ENCODE data around the gene NME7. TPM values are rescaled to one million over a fixed set of nuclear protein-coding genes. Genes with fewer than 3 reads are reported as not detected.

NME7 gene
- total RNA-seq, 1 experiment from 2014 or later: 13.2 TPM

GRCh38 chr1:169361281-169361680, 6.3 kb downstream of the NME7 start:
- Histone ChIP-seq H4K20me1 (ENCODE audit: control insufficient read depth, insufficient read depth, insufficient read length) (no peaks in the 10 kb centered on the region), H3K4me2 (ENCODE audit: insufficient read depth, insufficient read length, low read length) (no peak overlapping the region), H3K23me2 (ENCODE audit: insufficient read length, low read depth, low read length, poor library complexity, severe bottlenecking) (no peaks in the 10 kb centered on the region), H4K8ac (replicated peaks; ENCODE audit: insufficient read length, low read depth, low read length) (no peak overlapping the region), H3K4me1 (ENCODE audit: insufficient read depth, low read length) (no peaks in the 10 kb centered on the region), H3K4ac (ENCODE audit: low read depth, low read length) (no peak overlapping the region), H3K56ac (ENCODE audit: insufficient read length, low read depth, low read length) (no peak overlapping the region), H3K79me2 (ENCODE audit: insufficient read depth, low read length) (peaks cover 2% of the 10 kb centered on the region; the same call in 1 of the 2 replicates), H2BK20ac (ENCODE audit: low read depth, low read length, poor library complexity, severe bottlenecking) (no peak overlapping the region), H3K9ac (ENCODE audit: extremely low read depth, insufficient read length, low read length) (no peak overlapping the region), H3K23ac (ENCODE audit: insufficient read length, low read depth, low read length) (no peak overlapping the region), H2BK5ac (ENCODE audit: insufficient read length, low read length) (no peak overlapping the region), H2BK120ac (ENCODE audit: low read depth, low read length, poor library complexity, severe bottlenecking) (no peak overlapping the region), H3K9me3 (ENCODE audit: control insufficient read depth, low read depth, low read length) (no peaks in the 10 kb centered on the region), H2BK12ac (ENCODE audit: insufficient read length, low read depth, low read length) (no peak overlapping the region), H3T11ph (ENCODE audit: low read length) (no peak overlapping the region), H3K27me3 (ENCODE audit: insufficient read depth, low read length) (no peaks in the 10 kb centered on the region), H2AFZ (ENCODE audit: low read length) (no peak overlapping the region), H3K14ac (ENCODE audit: insufficient read depth, low read length) (no peak overlapping the region), H3K18ac (ENCODE audit: insufficient read length, low read depth, low read length) (no peak overlapping the region), H2BK15ac (ENCODE audit: low read depth, low read length) (no peak overlapping the region), H2AK5ac (ENCODE audit: insufficient read length, low read length) (no peak overlapping the region), H4K91ac (ENCODE audit: insufficient read length, low read depth, low read length) (no peak overlapping the region), H4K5ac (ENCODE audit: insufficient read length, low read depth, low read length) (no peak overlapping the region), H3K27ac (ENCODE audit: insufficient read length, low read depth, low read length) (no peak overlapping the region), H3K79me1 (ENCODE audit: insufficient read depth, low read depth, low read length, poor library complexity, severe bottlenecking) (no peaks in the 10 kb centered on the region)
- Mint-ChIP-seq H3K27ac (no peak overlapping the region), H3K4me3 (no peak overlapping the region), H3K4me1 (no peaks in the 10 kb centered on the region), H3K27me3 (ENCODE audit: low read depth) (no peaks in the 10 kb centered on the region), H3K36me3 (ENCODE audit: insufficient read depth in 1 of 3, low read depth in 3 of 3) (peaks cover 0 to 3% (median 0%) of the 10 kb centered on the region in 3 experiments; a peak in 3 of 7 replicates), H3K9me3 (peaks cover 0 to 4% of the 10 kb centered on the region in 2 experiments; a peak in 2 of 5 replicates)
- TF ChIP-seq, protein P1, sequence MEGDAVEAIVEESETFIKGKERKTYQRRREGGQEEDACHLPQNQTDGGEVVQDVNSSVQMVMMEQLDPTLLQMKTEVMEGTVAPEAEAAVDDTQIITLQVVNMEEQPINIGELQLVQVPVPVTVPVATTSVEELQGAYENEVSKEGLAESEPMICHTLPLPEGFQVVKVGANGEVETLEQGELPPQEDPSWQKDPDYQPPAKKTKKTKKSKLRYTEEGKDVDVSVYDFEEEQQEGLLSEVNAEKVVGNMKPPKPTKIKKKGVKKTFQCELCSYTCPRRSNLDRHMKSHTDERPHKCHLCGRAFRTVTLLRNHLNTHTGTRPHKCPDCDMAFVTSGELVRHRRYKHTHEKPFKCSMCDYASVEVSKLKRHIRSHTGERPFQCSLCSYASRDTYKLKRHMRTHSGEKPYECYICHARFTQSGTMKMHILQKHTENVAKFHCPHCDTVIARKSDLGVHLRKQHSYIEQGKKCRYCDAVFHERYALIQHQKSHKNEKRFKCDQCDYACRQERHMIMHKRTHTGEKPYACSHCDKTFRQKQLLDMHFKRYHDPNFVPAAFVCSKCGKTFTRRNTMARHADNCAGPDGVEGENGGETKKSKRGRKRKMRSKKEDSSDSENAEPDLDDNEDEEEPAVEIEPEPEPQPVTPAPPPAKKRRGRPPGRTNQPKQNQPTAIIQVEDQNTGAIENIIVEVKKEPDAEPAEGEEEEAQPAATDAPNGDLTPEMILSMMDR (conservative IDR thresholded peaks at IDR 0.05): no peak
- DNase-seq: no peak
- WGBS (ENCODE audit: extremely low coverage, insufficient read length, low lambda C conversion rate): no CpG with 5 or more reads among the region's 7 CpGs

All from H9 (cell line).